ENCODE data around the gene SREBF2. TPM values are rescaled to one million over a fixed set of nuclear protein-coding genes. Genes with fewer than 3 reads are reported as not detected.

The SREBF2 gene
- total RNA-seq, 1 donor from 2014 or later = 61.1 TPM

- DNase-seq (ENCODE audit: low read depth) = no peak
- TF ChIP-seq CTCF (conservative IDR thresholded peaks at IDR 0.05; ENCODE audit: low read depth, low read length) = no peak
- H3K4me3 ChIP-seq (ENCODE audit: low read depth, low read length) = no peak overlapping the region
Observed at GRCh38 chr22:41928593-41929417, 95.9 kb downstream of the SREBF2 start.

DNA sequence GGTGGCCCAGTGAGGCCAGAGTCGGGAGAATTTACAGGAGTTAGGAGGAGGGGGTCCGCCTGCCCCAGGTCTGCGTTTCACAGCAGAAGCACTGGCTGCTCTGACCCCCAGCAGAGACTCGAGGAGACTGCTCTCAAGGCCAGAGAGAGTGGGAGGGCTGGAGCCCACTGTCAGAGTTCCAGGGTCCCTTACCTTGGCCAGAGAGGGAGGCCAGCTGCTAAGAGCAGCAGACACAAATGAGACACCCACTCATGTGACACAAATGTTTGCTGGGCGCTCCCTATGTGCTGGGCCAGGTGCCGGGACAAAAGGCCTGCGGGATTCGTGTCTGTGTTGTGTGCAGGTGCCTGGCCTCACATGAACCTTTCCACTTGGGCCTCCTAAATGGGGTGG is 96.5 kb downstream of the SREBF2 start:
- no peak overlapping the region for H3K4me3 ChIP-seq (ENCODE audit: low read depth, low read length)
- no peak for DNase-seq (ENCODE audit: low read depth)
- TF ChIP-seq CTCF (conservative IDR thresholded peaks at IDR 0.05; ENCODE audit: low read depth, low read length) = no peak

DNA sequence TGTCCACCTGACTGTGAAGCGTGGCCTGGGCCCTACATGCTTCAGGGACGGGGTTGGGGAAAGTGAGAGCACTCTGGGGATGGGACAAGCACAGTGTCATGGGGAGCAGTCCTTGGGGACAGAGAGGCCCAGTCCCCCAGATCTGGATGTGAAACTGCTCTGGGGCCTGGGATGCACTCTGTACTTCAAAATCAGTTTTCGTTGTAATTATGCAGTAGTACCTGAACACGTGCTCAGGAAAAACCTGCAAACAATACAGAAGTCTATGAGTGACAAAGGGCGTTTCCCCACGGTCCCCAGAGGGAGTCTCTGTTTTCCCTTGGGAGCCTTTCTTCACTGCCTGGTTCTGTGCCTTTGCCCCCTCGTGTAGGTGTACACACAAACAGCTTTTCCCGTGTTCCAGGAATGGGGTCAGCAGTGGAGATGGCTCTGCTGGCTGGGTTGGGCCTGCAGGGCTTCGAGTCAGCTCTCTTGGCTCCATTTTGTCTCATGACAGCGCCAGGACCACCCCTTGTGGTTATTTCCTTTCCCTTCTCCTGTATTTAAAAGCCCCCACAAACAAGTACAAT is 98.9 kb downstream of the SREBF2 start:
- no peak for TF ChIP-seq CTCF (conservative IDR thresholded peaks at IDR 0.05; ENCODE audit: low read depth, low read length)
- no peak for DNase-seq (ENCODE audit: low read depth)
- H3K4me3 ChIP-seq (ENCODE audit: low read depth, low read length) = no peak overlapping the region

- no peak for DNase-seq (ENCODE audit: low read depth)
- no peak overlapping the region for H3K4me3 ChIP-seq (ENCODE audit: low read depth, low read length)
- no peak for TF ChIP-seq CTCF (conservative IDR thresholded peaks at IDR 0.05; ENCODE audit: low read depth, low read length)
Observed at GRCh38 chr22:41932353-41932752, 99.4 kb downstream of the SREBF2 start.

GRCh38 chr22:41933411-41934177 is 100.7 kb downstream of the SREBF2 start:
- H3K4me3 ChIP-seq (ENCODE audit: low read depth, low read length) = no peak overlapping the region
- TF ChIP-seq CTCF (conservative IDR thresholded peaks at IDR 0.05; ENCODE audit: low read depth, low read length) = no peak
- DNase-seq (ENCODE audit: low read depth) = no peak

GRCh38 chr22:41934284-41935014 is 101.5 kb downstream of the SREBF2 start:
- H3K4me3 ChIP-seq (ENCODE audit: low read depth, low read length) = no peak overlapping the region
- DNase-seq (ENCODE audit: low read depth) = no peak
- TF ChIP-seq CTCF (conservative IDR thresholded peaks at IDR 0.05; ENCODE audit: low read depth, low read length) = no peak

Measured in epithelial cell of proximal tubule (primary cell).